CD4-positive, alpha-beta T cell treated with Interleukin-6 for 4 hours (primary cell): Measurements from ENCODE around the gene RAB35.

Experiments used
- DNase-seq: peaks from one replicate; pipeline ENCODE4 v3.0.0-alpha.2; 2020; ENCODE audit warnings: mixed read lengths

RAB35 gene

DNA sequence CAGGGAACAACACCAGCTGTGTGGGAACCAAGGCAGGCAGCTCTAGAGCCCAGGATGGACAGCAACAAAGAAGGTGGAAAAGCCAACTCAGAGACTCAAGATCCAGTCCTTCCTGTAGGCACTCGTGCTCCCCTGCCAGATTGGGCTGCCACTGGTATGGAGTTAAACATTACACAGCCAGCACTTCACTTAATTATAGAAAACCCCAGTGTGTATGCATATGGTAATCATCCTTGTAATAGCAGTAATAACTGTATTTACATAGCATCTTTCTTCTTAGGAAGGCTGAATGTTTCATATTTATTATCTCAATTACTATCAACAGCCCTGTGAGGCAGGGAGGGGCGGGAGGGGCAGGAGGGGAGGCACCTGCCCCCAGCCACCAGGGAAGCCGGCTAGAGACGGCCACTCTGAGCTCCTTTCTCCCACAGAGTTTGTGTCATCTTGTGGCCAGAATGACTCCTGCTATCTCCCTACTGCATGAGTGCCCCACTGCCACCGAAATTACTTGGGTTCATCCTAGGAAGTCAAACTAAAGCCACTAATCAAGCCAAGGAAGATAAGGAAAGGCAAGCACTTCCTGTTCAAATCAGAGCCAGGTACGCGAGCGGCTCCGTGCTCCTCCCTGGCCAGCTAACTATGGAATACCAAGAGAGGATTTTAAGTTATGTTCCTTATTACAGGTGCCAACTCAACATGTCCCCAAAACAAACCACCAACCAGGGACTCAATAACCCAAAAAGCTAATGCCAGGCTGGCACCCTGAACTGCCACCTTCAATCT is 15.7 kb upstream of the RAB35 start:
- no peak for DNase-seq

DNA sequence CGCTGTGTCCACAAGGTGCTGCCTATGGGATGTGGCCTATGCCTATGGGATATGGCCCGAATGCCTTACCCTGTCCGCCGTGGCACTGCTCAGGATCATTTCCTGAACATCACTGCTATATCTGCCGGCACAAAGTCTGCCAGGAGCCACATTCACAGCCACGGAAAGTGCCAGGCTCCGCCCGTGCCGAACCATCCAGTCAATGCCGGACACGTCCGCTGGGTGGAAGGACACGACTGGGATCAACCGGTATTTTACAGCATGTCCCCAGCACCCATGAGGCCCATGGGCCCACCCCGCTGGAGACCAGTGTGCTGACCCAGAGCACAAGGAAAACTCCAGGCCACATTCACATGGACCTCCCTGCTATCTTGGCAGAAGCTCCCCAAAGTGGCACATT is 14.6 kb upstream of the RAB35 start:
- DNase-seq = no peak

DNA sequence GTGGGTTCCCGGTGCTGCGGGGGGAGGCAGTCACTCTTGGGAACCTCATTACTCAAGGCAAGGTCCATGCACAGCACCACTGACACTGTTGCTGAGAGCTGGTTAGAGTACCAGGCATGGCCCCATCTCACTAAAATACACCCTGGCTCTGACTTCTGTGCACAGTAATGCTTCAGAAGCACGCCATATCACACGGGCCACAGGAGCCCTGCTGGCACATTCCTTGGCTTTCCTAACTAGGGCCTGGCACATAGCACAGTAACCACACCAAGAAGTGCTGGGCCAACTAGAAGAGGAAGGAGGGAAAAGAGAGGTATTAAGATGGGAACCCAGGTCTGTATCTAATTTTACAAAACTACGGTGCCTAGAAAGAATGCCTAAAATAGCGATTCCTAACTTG is 13.5 kb upstream of the RAB35 start:
- no peak for DNase-seq

DNA sequence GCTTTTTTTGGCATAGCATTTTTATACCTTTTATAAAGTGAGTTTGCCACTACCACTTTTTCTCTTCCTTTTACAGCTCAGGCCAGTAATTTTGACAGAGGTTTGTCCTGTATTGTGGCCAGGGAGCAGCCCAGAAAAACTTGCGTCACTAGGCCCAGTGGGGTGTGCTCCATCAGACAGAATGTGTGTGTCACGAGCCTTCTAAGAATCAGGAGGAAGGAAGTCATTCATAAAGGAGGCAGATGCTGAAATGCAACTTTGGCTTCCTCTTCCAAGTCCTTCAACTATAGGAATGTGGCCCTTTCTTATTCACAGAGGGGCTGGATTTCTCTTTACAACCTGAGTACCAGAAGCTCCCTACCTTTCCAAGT is 10.1 kb upstream of the RAB35 start:
- DNase-seq = no peak

DNA sequence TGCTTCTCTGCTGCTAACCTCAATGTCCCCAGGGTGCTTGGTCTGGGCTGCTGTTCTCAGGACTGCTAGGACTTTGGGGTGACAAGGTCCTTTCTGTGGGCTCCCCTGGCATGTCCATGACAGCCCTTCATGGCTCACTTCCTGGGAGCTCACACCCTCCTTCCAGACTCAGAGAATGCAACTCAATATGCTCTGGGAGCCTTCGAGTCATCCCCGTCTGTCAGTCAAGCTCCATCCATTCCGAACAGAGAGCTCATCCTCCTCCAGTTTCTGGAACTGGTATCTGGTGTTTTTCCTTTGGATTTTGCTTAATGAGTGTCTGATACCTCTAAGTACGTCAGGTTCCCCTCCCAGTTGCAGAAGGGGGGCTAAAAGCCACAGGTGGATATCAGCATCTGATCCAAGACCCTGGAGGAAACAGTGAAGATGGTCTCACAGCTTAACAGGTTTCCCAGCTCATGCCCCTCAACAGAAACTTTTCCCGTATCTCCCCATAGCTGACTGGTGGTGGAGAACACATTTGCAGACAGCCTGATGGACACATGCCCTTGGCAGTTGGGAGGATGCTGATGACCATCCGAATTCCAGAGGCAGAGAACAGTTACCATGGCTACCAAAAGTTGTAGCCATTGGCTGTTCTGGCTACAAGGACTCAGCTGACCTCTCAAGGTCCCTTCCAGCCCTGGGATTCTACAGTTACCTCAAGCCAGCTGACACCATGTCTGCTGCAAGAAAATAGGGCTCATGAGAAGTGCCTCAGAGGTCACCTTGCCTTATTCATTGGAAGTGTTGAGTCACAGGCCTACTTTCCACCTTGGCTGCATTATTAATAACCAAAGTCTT is 9.5 kb upstream of the RAB35 start:
- no peak for DNase-seq

DNA sequence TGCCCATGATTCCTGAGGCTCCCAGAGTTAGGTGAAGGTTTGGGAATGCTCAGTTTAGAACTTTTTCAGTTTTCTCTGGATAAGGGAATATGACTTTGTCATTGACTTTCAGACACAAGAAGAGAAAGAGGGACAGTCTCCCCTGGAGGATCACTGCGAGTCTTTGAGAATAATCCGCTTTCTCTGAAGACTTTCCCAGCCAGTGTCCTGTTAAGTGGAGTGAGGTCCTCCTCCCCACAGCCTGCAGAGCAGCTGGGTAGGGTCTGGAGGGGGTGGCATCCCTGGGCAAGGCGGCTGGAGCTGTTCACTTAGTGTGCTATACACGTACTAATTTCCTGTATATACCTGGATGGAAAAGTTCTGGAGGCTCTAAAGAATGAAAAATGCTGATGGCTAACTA is 8.5 kb upstream of the RAB35 start:
- DNase-seq = no peak

DNA sequence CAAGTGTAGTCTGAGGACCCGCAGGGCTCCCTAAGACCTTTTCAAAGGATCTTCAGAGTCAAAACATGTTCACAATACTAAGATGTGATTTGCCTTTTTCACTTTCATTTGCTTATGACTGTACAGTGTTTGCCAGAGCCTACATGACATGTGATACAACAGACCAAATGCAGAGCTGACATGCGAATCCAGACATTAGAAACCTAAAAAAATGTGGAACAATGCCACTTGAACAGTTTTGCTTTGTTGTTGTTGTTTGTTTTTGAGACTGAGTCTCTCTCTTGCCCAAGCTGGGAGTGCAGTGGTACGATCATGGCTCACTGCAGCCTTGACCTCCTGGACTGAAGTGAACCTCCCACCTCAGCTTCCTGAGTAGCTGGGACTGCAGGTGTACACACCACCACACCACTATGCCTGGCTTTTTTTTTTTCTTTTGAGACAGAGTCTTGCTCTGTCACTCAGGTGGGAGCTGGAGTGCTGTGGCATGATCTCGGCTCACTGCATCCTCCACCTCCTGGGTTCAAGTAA is 5.3 kb upstream of the RAB35 start:
- DNase-seq = no peak

DNA sequence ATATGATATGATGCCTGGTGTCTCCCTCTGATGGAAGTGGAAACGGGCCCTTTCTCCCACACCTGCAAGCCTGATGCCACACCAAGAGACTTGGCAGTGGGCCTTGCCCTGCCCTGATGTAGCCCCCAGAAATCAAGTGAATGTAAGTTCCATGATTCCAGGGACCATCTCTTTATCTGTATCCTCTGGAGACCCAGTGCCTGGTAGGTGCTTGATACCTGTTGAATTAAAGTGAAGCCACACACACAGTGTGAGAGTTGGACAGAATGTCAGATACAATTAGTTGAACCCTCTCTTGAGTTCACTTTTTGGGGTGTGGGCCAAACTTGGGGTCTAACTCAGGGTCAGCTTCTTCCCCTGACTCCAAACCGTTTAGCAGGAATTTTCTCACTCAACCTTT is 4.8 kb upstream of the RAB35 start:
- DNase-seq = no peak

DNA sequence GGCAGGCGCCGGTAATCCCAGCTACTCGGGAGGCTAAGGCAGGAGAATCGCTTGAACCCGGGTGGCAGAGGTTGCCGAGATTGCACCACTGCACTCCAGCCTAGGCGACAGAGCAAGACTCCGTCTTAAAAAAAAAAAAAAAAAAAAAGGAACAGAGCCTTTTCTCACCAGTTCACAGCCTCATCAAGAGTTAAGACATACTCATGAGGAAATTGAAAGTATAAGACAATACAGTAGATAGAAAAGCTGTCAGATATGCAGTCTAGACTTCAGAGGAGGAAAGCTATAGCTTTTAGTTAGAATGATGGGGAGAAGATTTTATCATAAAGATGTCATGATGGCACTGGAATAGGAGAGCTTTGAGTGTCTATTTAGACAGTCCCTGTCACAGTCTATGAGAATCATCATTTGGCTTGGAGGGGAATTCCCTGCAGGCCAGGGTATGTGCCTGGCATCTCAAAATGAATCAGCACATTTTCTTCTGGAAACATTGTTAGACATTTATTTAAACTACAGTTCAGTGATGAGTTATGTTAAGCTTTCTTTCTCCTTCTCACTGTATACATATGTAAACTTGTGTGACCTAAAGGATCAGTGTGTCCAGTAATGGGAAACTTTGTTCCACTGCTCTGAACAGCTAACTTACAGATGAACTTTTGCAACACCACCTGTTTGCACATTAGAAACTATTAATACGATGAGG is 2.9 kb upstream of the RAB35 start:
- DNase-seq = no peak

DNA sequence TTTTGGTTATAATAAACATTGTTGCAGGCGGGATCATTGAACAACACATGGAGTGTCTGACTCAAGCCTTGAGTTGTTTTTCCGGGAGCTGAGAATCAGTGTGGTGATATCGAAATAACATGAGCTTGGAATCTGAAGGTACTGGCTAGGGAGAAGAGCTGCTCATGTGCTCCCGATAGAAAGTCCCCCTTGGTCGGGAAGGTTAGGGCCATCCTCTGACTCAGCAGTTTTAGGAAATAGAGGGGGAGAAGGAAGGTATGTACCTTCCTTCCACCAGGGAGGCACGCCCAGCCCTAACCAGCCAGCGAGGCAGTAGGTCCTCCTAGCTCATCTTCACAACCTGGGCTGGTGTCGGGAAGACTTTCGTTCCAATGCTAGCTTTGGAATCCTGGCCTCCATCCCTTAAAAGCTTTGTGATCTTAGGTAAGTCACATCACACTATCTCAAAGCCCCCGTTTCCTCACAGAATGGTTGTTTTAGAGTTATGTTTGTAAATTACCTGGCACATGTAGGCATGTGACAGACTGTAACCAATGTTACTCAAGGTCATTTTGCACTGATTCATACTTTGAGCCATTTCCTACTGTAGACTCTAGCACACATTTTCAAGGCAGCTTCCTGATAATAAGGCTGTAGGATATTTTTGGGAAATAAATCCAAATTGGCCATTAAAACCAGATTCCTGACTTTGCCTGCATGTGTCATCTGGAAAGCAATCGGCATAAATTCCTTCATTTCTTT is 1.9 kb upstream of the RAB35 start:
- no peak for DNase-seq

DNA sequence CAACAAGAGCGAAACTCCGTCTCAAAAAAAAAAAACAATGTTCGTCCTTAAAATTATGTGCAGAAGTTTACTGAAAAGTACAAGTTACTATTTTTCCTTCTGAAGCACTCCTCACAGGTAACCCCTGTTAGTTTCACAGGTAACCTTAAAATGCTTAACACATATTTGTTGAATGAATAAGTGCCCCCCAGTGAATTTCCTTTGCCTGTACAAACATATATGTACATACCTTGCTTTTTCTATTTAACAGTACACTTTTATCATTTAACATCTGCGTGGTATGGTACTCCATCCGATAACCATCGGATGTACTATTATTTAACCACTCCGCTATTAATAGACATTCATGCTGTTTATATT is 1.4 kb upstream of the RAB35 start:
- no peak for DNase-seq

DNA sequence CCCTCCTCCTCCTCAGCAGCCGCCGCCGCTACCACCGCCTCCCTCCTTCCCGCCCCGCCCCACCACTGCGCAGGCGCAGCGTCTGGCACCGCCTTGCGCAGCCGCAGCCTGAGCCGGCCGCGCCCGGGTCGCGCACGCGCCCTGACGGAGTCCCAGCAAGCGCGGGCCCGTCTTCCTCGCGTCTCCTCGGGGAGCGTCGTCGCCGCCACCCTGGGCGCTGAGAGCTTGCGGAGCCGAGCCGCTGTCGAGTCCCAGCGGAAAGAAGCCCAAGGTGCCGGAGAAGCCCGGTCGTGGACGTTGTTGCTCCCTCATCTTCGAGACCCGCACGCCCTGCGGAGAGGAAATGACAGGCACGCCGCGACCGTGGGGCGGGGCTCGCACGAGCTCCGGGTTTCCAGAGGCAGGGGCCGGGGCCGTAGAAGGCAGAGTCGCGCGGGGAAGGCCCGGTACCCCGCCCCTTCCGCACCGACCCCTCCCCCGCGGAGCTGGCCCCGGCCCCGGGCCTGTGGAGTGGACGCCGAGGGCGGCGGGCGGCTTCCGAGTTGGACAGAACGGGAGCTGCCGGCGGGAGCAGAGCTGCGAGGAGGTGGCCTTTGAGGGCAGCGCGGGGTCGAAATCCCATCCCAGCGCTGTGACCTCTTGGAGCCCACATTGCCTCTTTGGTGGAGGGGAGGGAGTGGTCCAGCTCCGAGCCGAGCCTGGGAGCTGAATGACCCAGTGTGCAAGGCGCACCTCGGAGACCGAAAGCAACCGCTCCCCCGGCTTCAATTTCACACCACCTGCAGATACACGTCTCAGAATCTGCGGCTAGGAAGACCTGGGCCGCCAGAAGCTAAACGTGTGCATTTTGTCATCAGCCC is 469 bp upstream of the RAB35 start:
- peak; percentile 97 for DNase-seq

DNA sequence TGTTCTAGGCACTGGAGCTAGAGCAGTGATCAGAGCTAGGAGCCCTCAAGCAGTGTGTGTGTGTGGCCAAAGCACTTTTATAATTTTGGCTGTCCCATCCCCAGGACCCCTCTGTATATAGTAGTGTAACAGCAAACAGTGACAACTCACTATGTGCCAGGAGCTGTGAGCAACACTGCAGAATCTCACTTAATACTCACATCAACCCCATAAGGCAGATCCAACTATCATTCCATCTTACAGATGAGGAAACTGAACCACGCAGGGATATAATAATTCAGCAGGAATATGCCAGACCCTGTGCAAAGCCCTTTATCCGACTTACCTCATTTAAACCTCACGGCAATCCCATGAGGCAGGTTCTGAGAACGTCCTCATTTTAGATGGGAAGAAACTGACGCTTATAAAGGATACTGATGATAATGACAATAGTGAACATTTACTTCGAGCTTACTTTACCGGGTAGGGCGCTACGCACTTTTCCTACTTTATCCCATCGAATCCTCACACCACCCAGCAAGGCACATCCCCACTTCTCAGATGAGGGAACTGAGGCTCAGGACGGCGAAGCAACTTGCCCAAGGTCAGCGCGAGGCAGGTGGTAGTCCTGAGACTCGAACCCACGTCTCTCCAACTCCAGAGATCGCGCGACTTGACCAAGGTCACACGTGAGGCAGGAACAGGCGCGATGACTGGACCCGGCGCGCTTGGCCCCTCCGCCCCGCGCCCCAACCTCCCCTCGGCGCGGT is 687 bp downstream of the RAB35 start:
- DNase-seq = no peak

DNA sequence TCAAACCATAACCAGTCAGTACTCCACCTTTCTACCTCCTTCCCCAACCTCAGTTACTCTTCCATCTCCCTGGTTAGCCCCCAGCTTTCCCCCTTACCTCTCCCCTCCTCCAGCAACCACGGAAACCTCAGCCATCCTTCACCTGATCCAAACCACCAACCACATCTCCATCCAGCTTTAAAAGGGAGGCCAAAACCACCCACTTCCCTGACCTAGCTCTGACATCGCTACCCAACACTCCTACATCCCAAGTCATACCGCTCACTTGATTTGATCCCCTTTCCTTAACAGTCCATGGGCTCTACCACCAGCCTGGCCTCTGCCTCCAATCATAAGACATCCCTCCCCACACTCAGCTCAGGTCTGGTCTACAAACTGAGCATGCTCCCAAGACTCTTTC is 1.5 kb downstream of the RAB35 start:
- no peak for DNase-seq

DNA sequence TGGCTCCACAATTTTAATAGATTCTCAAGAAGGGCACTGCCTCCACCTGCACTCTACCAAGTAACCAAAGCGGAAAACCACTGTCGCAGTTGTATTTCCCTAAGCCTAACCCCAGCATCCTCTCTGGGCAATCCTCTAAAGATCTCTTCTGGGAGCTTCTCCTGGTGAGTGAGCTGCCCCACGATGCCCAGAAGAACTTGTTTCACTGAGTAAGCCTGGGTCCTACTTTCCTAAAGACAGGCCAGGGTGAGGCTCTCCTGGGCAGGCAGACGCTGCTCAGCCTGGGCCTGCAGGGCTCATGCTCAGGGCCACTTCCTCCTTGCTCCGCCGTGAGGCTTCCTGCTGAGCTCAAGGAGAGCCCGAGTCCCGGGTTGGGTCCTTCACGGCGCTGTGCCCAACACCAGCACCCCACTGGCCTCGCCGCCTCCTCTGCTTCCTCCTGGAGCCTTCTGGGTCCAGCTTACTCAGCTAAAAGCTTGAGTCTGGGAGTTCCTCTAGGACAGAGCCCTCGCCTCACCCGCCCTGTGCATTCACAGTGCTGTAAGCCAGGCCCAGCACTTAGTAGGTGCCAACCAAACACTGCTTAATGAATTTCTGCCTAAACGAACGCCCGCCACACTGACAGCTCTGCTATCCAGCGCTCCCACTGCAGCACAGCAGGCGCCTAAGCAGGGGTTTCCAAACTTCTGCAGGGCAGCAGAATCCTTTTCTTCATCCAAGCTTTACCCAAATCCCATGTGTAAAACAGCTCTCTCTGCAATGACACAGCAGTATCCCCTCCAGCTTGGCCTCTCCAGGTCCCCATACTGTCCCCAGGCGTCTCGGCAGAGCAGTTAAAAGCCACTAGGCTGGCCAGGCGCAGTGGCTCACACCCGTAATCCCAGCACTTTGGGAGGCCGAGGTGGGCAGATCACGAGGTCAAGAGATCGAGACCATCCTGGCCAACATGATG is 5.7 kb downstream of the RAB35 start:
- peak; percentile 62 for DNase-seq

DNA sequence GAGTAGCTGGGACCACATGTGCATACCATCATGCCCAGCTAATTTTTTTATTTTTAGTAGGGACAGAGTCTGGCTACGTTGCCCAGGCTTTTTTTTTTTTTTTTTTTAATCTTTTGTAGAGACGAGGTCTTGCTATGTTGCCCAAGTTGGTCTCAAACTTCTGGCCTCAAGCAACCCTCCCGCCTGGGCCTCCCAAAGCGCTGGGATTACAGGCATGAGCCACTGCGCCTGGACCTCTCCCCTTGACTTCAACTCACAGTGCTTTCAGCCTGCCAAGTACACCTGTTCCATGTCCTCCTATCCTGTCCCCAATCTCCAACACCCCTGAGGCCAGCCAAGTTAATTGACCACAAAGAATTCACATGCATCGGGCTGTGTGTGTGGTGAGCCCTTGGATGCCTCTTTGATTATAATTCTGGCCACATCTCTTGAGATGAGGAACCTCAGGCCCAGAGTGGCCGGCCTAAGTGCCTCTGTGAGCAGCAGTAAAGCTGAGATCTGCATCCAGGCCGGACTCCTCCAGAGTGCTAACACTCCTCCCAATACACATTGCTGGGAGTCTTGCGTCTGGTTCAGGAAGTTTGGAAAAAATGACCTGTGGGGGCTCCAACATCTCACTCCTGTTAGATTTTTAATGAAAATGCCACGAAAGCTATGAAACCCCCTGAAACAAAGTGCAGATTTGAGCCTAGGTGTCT is 6.8 kb downstream of the RAB35 start:
- DNase-seq = no peak

DNA sequence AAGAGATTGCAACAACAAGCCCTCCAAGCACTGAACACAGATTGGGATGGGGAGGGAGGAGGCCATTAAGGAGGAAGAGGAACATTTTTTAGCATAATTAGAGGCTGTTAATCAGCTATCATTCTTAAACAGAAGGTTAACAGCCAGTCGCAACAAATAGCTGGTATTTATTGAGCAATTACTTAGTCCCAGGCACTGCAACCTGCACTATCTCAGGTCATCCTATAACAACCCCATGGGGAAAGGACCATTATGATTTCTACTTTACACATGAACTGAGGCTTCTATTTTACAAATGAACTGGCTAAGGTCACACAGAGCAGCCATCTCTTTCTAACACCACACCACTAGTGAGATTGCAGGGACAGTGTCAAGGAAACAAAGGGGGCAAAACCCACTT is 10.4 kb downstream of the RAB35 start:
- DNase-seq = no peak

DNA sequence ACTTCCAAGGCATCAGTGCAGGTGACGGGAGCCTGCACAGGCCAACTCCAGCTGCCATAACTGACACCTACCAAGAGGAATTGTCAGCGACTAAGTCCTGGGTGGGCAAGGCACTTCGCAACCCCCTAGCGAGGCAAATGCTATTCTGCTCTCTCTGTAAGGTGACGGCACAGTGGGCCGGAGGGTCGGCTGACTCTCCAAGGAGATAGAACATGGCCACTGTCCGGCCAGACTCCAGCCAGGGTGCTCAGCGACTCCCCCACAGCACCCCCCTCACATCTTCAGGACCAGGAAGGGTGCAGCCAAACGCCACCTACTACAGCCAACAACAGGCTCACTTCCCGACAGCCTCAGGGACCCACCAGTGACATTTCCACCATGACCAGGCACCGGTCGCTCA is 13.2 kb downstream of the RAB35 start:
- no peak for DNase-seq

DNA sequence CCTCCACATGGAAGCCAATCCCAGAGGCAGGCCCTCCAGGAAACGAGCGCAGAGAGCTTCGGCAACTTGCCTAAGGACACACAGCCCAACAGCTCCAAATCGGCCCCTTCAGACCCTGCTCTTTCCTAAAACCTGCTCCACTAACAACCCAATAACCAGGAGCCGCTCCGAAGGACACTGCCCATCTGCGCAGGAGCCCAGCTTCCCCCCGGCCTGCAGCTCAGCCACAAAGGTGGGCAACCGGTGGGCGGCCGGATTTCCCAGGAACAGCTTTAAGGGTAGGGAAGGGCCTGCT is 13.6 kb downstream of the RAB35 start:
- no peak for DNase-seq
